Pancreas (tissue), 10 donors: ENCODE results near the gene TLR8. TPM values are rescaled to one million over a fixed set of nuclear protein-coding genes. Genes with fewer than 3 reads are reported as not detected.

Experiments used
- ATAC-seq, 4 donors: fragments of 200-7000 bp; cut with Tn5 transposase; one replicate each; pipeline versions ENCODE4 v1.8.0 to v1.9.1; 2020; ENCODE audit warnings: mild to moderate bottlenecking in 4 of 4, moderate library complexity in 4 of 4
- DNase-seq, 6 donors: peaks; one replicate each; pipeline ENCODE4 v3.0.0-alpha.2; 2020
- FAIRE-seq: peaks from 2 replicates; lab custom pipeline; 2012; peaks lifted over from hg19 to GRCh38; lab: Jason Lieb, UNC
- H3K27ac ChIP-seq, 4 donors: fragments of 200-600 bp; sonication (generic); 1 replicate in 3 of 4; 2 replicates in 1 of 4; pipeline versions ENCODE4 v1.5.0 to v1.8.0; 2020
- H3K27me3 ChIP-seq, 4 donors: fragments of 200-600 bp; one replicate each; pipeline ENCODE4 v1.8.0; 2021
- H3K36me3 ChIP-seq, 3 donors: fragments of 200-600 bp; sonication (generic) in 1 of 3; one replicate each; pipeline versions ENCODE4 v1.5.0 to v1.8.0; 2020 to 2021
- H3K4me1 ChIP-seq, 3 donors: fragments of 200-600 bp; one replicate each; pipeline ENCODE4 v1.8.0; 2021
- H3K4me3 ChIP-seq, 4 donors: fragments of 200-600 bp; sonication (generic) in 2 of 4; one replicate each; pipeline versions ENCODE4 v1.5.0 to v1.8.0; 2020 to 2021
- H3K9me3 ChIP-seq, 4 donors: fragments of 200-600 bp; one replicate each; pipeline ENCODE4 v1.8.0; 2021
- CTCF ChIP-seq, 4 donors: fragments of 200-600 bp; sonication (generic) in 3 of 4; IDR thresholded peaks; one replicate each; pipeline versions ENCODE4 v1.5.0 to v1.8.0; 2021; ENCODE audit warnings: antibody characterized with exemption in 4 of 4
- WGBS, 2 donors: extraction: QIAGEN DNeasy Blood & Tissue Kit; methylation state at CpG; one replicate each; pipeline ENCODE4 v1.1.7; 2013; 5-methylcytosine and 5-hydroxymethylcytosine counted together
- intact Hi-C, 3 donors: fragments of 100-400 bp; cut with DNase I; formaldehyde crosslinking; loops; one replicate each; pipeline versions ENCODE4 v1.11.1 to v1.14.2; 2022
- polyA plus RNA-seq, 2 donors: library from polyadenylated mRNA; stranded (reverse); fragments of 200-250 nt; gene quantifications; one replicate each; pipeline ENCODE4 v1.2.3, GENCODE V29; 2013
- total RNA-seq, 6 donors: library from RNA; stranded (reverse); fragmentation: NEBNext Ultra II Directional in 4 of 6; extraction: Animal tissue kit (Norgen Biotek cat#: 25700) in 4 of 6; gene quantifications; one replicate each; pipeline versions ENCODE4 v1.2.1 to v1.2.4, GENCODE V29; 2021 to 2023
- donor health status: healthy with polysubstance abuse.
- donor health status: DM: no; HTN: no; CAD: no; lungs with moderate emphysema.
- donor health status: DM: no; HTN: no; CAD: no.
- donor health status: control.
- donor health status: control.
- donor health status: Bipolar disorder and iron deficiency.
- donor health status: DM: yes; HTN: yes; CAD: no.
- donor health status: DM: no; HTN: no; CAD: no.
- donor health status: DM: no; HTN: no; CAD: no.
- donor health status: DM: yes; HTN: yes; CAD: no.

TLR8 gene
- total and polyA plus RNA-seq, 8 donors = 0.04 to 2.0 (median 0.07) TPM

- no peak overlapping the region for H3K4me3 ChIP-seq
- H3K27ac ChIP-seq = no peak overlapping the region
- H3K36me3 ChIP-seq = no peaks in the 10 kb centered on the region
- no peaks in the 10 kb centered on the region for H3K4me1 ChIP-seq
- H3K27me3 ChIP-seq = peaks cover 0 to 5% (median 0%) of the 10 kb centered on the region in 4 donors
- DNase-seq (peak in 2 of 6 donors; percentile 14 to 59), ATAC-seq (peak in 3 of 4 donors; percentile 44 to 70 (median 50)), FAIRE-seq (no peak)
- 41 to 50% methylated on average over 12 of the region's 12 CpGs for WGBS, 2 donors
- intact Hi-C loops = no loop called here
- peak; percentile 25 to 45 (median 42) for TF ChIP-seq CTCF (IDR thresholded peaks at IDR 0.05)
- no peaks in the 10 kb centered on the region for H3K9me3 ChIP-seq
These were observed 12.1 kb upstream of the TLR8 start for GRCh38 chrX:12894074-12895030.

DNA sequence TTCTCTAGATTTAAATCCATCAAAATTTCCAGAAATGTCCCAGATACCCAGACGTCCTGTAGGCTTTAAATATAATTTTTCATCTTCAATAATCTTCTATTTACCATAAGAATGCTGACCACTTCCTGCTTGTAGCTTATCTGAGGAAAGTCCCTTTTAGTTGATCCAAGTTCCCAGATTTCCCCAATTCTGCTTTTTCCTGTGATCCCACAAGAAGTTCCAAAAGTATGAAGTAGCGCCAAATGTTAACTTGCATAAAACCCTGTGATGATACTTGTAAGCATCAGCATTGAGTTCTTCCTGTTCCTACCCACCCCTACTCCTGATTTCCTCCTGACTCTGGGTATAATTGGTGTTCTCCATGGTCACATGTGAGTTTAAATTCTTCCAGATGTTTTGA is 10.6 kb upstream of the TLR8 start:
- WGBS, 2 donors = 50 to 55% methylated on average over 2 of the region's 2 CpGs
- H3K27me3 ChIP-seq = peaks cover 0 to 5% (median 0%) of the 10 kb centered on the region in 4 donors
- TF ChIP-seq CTCF (IDR thresholded peaks at IDR 0.05) = no peak
- intact Hi-C loops = no loop called here
- H3K4me3 ChIP-seq = no peak overlapping the region
- H3K9me3 ChIP-seq = no peaks in the 10 kb centered on the region
- no peaks in the 10 kb centered on the region for H3K4me1 ChIP-seq
- peak; percentile 26 for FAIRE-seq
- H3K36me3 ChIP-seq = no peaks in the 10 kb centered on the region
- no peak for ATAC-seq
- no peak overlapping the region for H3K27ac ChIP-seq
- DNase-seq = no peak

DNA sequence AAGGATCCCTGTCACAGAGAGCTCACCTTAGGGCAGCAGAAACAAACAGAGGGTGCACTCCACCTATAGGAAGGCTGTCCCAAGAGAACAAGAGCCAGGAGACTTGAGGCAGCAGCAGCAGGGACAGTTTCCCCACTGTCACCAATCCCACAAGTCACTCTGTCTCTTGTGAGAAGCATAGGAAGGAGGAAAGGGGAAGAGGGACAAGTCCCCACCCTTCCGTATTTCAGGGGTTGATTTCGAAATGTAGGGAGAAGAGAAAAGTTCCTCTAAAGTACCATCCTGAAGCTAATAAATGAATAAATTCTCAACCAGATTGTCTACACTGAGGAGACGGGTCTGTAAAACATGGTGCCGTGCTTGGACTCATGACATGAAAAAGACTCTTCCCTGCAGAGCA is 9.5 kb upstream of the TLR8 start:
- Histone ChIP-seq H3K27ac (no peak overlapping the region), H3K36me3 (no peaks in the 10 kb centered on the region), H3K9me3 (no peaks in the 10 kb centered on the region), H3K4me1 (no peaks in the 10 kb centered on the region), H3K4me3 (no peak overlapping the region), H3K27me3 (peaks cover 0 to 8% (median 0%) of the 10 kb centered on the region in 4 donors)
- TF ChIP-seq CTCF (IDR thresholded peaks at IDR 0.05) = no peak
- no peak for DNase-seq
- ATAC-seq = no peak
- WGBS, 2 donors = 77 to 87% methylated on average over 4 of the region's 4 CpGs
- FAIRE-seq = no peak
- intact Hi-C loops = no loop called here

- H3K9me3 ChIP-seq = no peaks in the 10 kb centered on the region
- H3K27ac ChIP-seq = no peak overlapping the region
- H3K4me1 ChIP-seq = no peaks in the 10 kb centered on the region
- no peaks in the 10 kb centered on the region for H3K36me3 ChIP-seq
- H3K4me3 ChIP-seq = no peak overlapping the region
- 79 to 81% methylated on average over 5 of the region's 5 CpGs for WGBS, 2 donors
- H3K27me3 ChIP-seq = peaks cover 0 to 9% (median 0%) of the 10 kb centered on the region in 4 donors
- no peak for FAIRE-seq
- no peak for DNase-seq
- no peak for ATAC-seq
- no peak for TF ChIP-seq CTCF (IDR thresholded peaks at IDR 0.05)
- intact Hi-C loops = no loop called here
These were observed 8.3 kb upstream of the TLR8 start for GRCh38 chrX:12898073-12898472.

DNA sequence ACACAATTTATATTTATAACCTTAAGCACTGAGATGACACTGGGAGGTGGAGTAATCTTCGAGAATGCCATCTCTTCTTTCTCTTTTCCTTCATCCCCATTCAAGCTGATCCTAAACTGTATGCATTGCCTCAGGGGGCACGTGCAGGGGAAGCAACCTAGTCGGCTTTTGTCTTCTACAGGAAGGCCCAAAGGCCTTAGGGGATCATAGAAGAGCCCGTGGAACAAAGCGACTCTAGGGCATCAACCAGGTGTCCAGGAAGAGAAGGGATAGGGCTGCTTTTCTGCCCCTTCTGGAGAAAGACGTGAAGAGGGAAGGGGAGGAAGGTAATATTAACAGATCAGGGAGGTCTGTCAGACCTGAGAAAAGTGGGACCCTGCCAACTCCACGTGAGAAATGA is 6.9 kb upstream of the TLR8 start:
- FAIRE-seq (no peak), DNase-seq (no peak), ATAC-seq (no peak)
- no peaks in the 10 kb centered on the region for H3K36me3 ChIP-seq
- intact Hi-C loops = no loop called here
- no peak overlapping the region for H3K27ac ChIP-seq
- peaks cover 0 to 9% (median 0%) of the 10 kb centered on the region in 4 donors for H3K27me3 ChIP-seq
- H3K4me1 ChIP-seq = no peaks in the 10 kb centered on the region
- WGBS, 2 donors = 40 to 46% methylated on average over 7 of the region's 7 CpGs
- no peak overlapping the region for H3K4me3 ChIP-seq
- no peaks in the 10 kb centered on the region for H3K9me3 ChIP-seq
- TF ChIP-seq CTCF (IDR thresholded peaks at IDR 0.05) = no peak
